B cell (primary cell): ENCODE measurements around the gene MBNL1.

Source experiments
- CTCF ChIP-seq: fragments of 200-600 bp; IDR thresholded peaks from one replicate; pipeline ENCODE4 v1.8.0; 2022; ENCODE audit warnings: antibody characterized with exemption, mild to moderate bottlenecking
- EZH2 ChIP-seq: IDR thresholded peaks from 2 replicates; pipeline ENCODE4 v1.6.1; 2012; ENCODE audit warnings: borderline replicate concordance, low read depth, mild to moderate bottlenecking, moderate library complexity, low read length; ENCODE audit not compliant: insufficient read depth, poor library complexity, severe bottlenecking

- TF ChIP-seq CTCF (no peak), EZH2 (no peak)
These were observed 1.4 kb downstream of the MBNL1 start for GRCh38 chr3:152269831-152270734.
